HG02588 (cell line): ENCODE results near the gene NXF1.
"Not testable (repeated sequence)": the region's sequence is repeated elsewhere in the genome, so short reads cannot be mapped to it uniquely, and the experiment has no call there.

ENCODE experiments used
- ATAC-seq: cut with Tn5 transposase; IDR thresholded peaks from one replicate; pipeline ENCODE4 v1.9.1; 2021; ENCODE audit warnings: mild to moderate bottlenecking, moderate library complexity; ENCODE audit not compliant: unreplicated experiment

Gene NXF1

GRCh38 chr11:62832336-62833234, 27.3 kb upstream of the NXF1 start, which contains the start of gene TEX54:
TSS of gene TEX54 (minus strand) at chr11:62832841.
- ATAC-seq: peak; percentile 14

GRCh38 chr11:62831520-62832335, 26.5 kb upstream of the NXF1 start, which contains the start of gene STX5:
TSS of gene STX5 (minus strand) at chr11:62832051. CDS start at chr11:62831243, 808 bp downstream.
- ATAC-seq: peak; percentile 79

- ATAC-seq: no peak
Measured at GRCh38 chr11:62830904-62831519, 25.8 kb upstream of the NXF1 start.

GRCh38 chr11:62828130-62828529, 22.9 kb upstream of the NXF1 start:
- not testable (repeated sequence) for ATAC-seq

- no peak for ATAC-seq
Measured at GRCh38 chr11:62823677-62824076, 18.4 kb upstream of the NXF1 start.

GRCh38 chr11:62817129-62817528, 11.9 kb upstream of the NXF1 start:
- ATAC-seq: no peak

- ATAC-seq: no peak
Measured at GRCh38 chr11:62816557-62816956, 11.3 kb upstream of the NXF1 start.

- no peak for ATAC-seq
Measured at GRCh38 chr11:62811659-62812058, 6.4 kb upstream of the NXF1 start.

- ATAC-seq: no peak
Measured at GRCh38 chr11:62810748-62811147, 5.5 kb upstream of the NXF1 start.

GRCh38 chr11:62806611-62807121, 1.4 kb upstream of the NXF1 start:
- ATAC-seq: no peak

- no peak for ATAC-seq
Measured at GRCh38 chr11:62805961-62806441, 761 bp upstream of the NXF1 start.

GRCh38 chr11:62804310-62805075, 747 bp downstream of the NXF1 start:
- peak; percentile 2 for ATAC-seq

- no peak for ATAC-seq
Measured at GRCh38 chr11:62801071-62801470, 4.2 kb downstream of the NXF1 start.

GRCh38 chr11:62799486-62799885, 5.8 kb downstream of the NXF1 start:
- no peak for ATAC-seq

- no peak for ATAC-seq
Measured at GRCh38 chr11:62796281-62796680, 9.0 kb downstream of the NXF1 start.

- no peak for ATAC-seq
Measured at GRCh38 chr11:62794201-62794775, 11.0 kb downstream of the NXF1 start.

- no peak for ATAC-seq
Measured at GRCh38 chr11:62792202-62792575, 13.1 kb downstream of the NXF1 start.

GRCh38 chr11:62791501-62792201, 13.6 kb downstream of the NXF1 start, which contains the start of gene TMEM223:
TSS of gene TMEM223 (minus strand) at chr11:62792006. CDS start at chr11:62791994, 12 bp downstream.
- peak; percentile 62 for ATAC-seq

- ATAC-seq: no peak
Measured at GRCh38 chr11:62789576-62789975, 15.7 kb downstream of the NXF1 start.
